ENCODE measurements around the gene ZNF532.

- TF ChIP-seq, protein P1, sequence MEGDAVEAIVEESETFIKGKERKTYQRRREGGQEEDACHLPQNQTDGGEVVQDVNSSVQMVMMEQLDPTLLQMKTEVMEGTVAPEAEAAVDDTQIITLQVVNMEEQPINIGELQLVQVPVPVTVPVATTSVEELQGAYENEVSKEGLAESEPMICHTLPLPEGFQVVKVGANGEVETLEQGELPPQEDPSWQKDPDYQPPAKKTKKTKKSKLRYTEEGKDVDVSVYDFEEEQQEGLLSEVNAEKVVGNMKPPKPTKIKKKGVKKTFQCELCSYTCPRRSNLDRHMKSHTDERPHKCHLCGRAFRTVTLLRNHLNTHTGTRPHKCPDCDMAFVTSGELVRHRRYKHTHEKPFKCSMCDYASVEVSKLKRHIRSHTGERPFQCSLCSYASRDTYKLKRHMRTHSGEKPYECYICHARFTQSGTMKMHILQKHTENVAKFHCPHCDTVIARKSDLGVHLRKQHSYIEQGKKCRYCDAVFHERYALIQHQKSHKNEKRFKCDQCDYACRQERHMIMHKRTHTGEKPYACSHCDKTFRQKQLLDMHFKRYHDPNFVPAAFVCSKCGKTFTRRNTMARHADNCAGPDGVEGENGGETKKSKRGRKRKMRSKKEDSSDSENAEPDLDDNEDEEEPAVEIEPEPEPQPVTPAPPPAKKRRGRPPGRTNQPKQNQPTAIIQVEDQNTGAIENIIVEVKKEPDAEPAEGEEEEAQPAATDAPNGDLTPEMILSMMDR (IDR thresholded peaks at IDR 0.05): no peak
- no peak for TF ChIP-seq POLR2AphosphoS5 (IDR thresholded peaks at IDR 0.05)
- TF ChIP-seq POLR2A (IDR thresholded peaks at IDR 0.05): no peak
Observed at GRCh38 chr18:58952858-58953257, 88.2 kb downstream of the ZNF532 start.
